Neuronal stem cell (in vitro differentiated cells): ENCODE results near the gene PTPRR.

ENCODE experiments used
- DNase-seq: peaks from one replicate; pipeline ENCODE4 v3.0.0-alpha.2; 2013; ENCODE audit warnings: low spot score
- H2AFZ ChIP-seq: one replicate; pipeline ENCODE4 v1.6.1; 2013; ENCODE audit warnings: mild to moderate bottlenecking, low read length, inconsistent platforms
- H2AK5ac ChIP-seq: 2 replicates; pipeline ENCODE4 v1.6.1; 2013; ENCODE audit warnings: low read depth, mild to moderate bottlenecking, inconsistent platforms, low read length, moderate library complexity, mixed read lengths
- H2BK120ac ChIP-seq: 2 replicates; pipeline ENCODE4 v1.6.1; 2013; ENCODE audit warnings: low read depth, mild to moderate bottlenecking, inconsistent platforms, low read length, moderate library complexity, mixed read lengths
- H2BK12ac ChIP-seq: one replicate; pipeline ENCODE4 v1.6.1; 2013; ENCODE audit warnings: low read length, inconsistent platforms
- H2BK15ac ChIP-seq: 2 replicates; pipeline ENCODE4 v1.6.1; 2013; ENCODE audit warnings: mild to moderate bottlenecking, low read length, inconsistent platforms, mixed read lengths
- H2BK5ac ChIP-seq: one replicate; pipeline ENCODE4 v1.6.1; 2013; ENCODE audit warnings: inconsistent platforms, mild to moderate bottlenecking, low read length, moderate library complexity
- H3K14ac ChIP-seq: one replicate; pipeline ENCODE4 v1.6.1; 2013; ENCODE audit warnings: low read length, inconsistent platforms
- H3K18ac ChIP-seq: 2 replicates; pipeline ENCODE4 v1.6.1; 2013; ENCODE audit warnings: low read length, inconsistent platforms
- H3K23ac ChIP-seq: 2 replicates; pipeline ENCODE4 v1.6.1; 2013; ENCODE audit warnings: low read depth, mild to moderate bottlenecking, mixed read lengths, low read length, inconsistent platforms; ENCODE audit not compliant: poor library complexity
- H3K27ac ChIP-seq: replicated peaks from 3 replicates; pipeline ENCODE4 v1.5.1; 2013; ENCODE audit warnings: low read length, inconsistent platforms
- H3K27me3 ChIP-seq, 3 experiments: 2 replicates each; pipeline ENCODE4 v1.6.1; 2013; ENCODE audit warnings: low read length in 3 of 3, mild to moderate bottlenecking in 2 of 3, inconsistent platforms in 1 of 3, low read depth in 1 of 3, mixed read lengths in 1 of 3, moderate library complexity in 1 of 3; ENCODE audit not compliant: control insufficient read depth in 3 of 3, insufficient read depth in 3 of 3
- H3K36me3 ChIP-seq, 2 donors: replicated peaks in 1 of 2; 2 replicates each; pipeline ENCODE4 v1.6.1; 2013; ENCODE audit warnings: low read length in 2 of 2; ENCODE audit not compliant: control insufficient read depth in 2 of 2, insufficient read depth in 2 of 2
- H3K4ac ChIP-seq: 2 replicates; pipeline ENCODE4 v1.6.1; 2013; ENCODE audit warnings: inconsistent platforms, mild to moderate bottlenecking, low read length, moderate library complexity
- H3K4me1 ChIP-seq, 2 donors: 1 replicate in 1 of 2; 2 replicates in 1 of 2; pipeline ENCODE4 v1.6.1; 2013; ENCODE audit warnings: low read length in 2 of 2, low read depth in 1 of 2; ENCODE audit not compliant: control insufficient read depth in 2 of 2, insufficient read depth in 1 of 2
- H3K4me2 ChIP-seq: one replicate; pipeline ENCODE4 v1.6.1; 2013; ENCODE audit warnings: mild to moderate bottlenecking, low read length, inconsistent platforms; ENCODE audit not compliant: insufficient read depth, poor library complexity, severe bottlenecking
- H3K4me3 ChIP-seq, 2 donors: 2 replicates each; pipeline ENCODE4 v1.5.1; 2013; ENCODE audit warnings: low read length in 2 of 2, mild to moderate bottlenecking in 2 of 2, inconsistent platforms in 1 of 2, moderate library complexity in 1 of 2
- H3K79me1 ChIP-seq: one replicate; pipeline ENCODE4 v1.6.1; 2013; ENCODE audit warnings: low read depth, mild to moderate bottlenecking, inconsistent platforms, low read length, moderate library complexity
- H3K9ac ChIP-seq: one replicate; pipeline ENCODE4 v1.6.1; 2013; ENCODE audit warnings: mild to moderate bottlenecking, low read depth, low read length, inconsistent platforms; ENCODE audit not compliant: poor library complexity
- H3K9me3 ChIP-seq, 2 donors: replicated peaks in 1 of 2; 2 replicates each; pipeline versions ENCODE3 to v1.6.1; 2013; ENCODE audit warnings: low read length in 2 of 2, mild to moderate bottlenecking in 2 of 2, inconsistent platforms in 1 of 2, low read depth in 1 of 2, mixed read lengths in 1 of 2, moderate library complexity in 1 of 2; ENCODE audit not compliant: control insufficient read depth in 2 of 2, insufficient read depth in 1 of 2
- H4K8ac ChIP-seq: one replicate; pipeline ENCODE4 v1.6.1; 2013; ENCODE audit warnings: low read depth, mild to moderate bottlenecking, inconsistent platforms, low read length, moderate library complexity
- H4K91ac ChIP-seq: one replicate; pipeline ENCODE4 v1.6.1; 2013; ENCODE audit warnings: low read length, low read depth, mild to moderate bottlenecking, inconsistent platforms; ENCODE audit not compliant: poor library complexity
- WGBS, 2 donors: extraction: QIAGEN DNeasy Blood & Tissue Kit; methylation state at CpG; one replicate each; pipeline ENCODE4 v1.1.7; 2013; ENCODE audit warnings: missing lambda C conversion rate in 2 of 2, mixed read lengths in 1 of 2; ENCODE audit not compliant: insufficient read length in 2 of 2, insufficient replicate concordance in 1 of 2; ENCODE audit errors: extremely low coverage in 2 of 2; 5-methylcytosine and 5-hydroxymethylcytosine counted together

The PTPRR gene

DNA sequence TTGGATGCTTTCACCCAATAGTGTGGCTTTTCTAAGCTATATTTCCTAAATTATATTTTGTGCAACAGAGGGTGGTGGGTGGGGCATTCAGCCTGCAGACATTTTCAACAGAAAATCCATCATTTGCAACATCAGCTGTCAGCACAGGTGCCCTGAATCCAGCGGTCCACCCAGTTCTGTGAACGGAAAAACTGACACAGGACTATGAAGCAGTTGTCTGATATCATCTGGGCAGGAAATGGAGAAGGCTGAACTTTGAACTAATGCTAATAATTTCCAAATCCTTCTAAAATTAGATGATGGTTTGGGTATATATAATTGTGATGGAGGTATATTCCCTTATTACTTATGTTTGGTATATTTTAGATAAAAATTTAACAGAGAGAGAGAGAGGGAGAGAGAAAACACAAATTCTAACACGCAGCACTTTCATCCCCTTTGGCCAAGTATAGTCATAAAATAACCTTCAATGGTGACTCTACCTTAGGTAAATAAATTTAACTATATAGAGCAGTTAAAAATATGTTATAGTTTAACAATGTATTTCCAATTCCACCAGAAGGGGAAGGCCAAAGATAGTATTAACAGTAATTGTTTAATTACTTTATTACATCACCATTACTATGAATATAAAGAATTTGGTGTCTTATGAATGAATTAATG lies 225.0 kb downstream of the PTPRR start:
- H2AFZ ChIP-seq, result no peak overlapping the region
- no peak overlapping the region for H2BK120ac ChIP-seq
- H3K4me1 ChIP-seq, result peaks cover 2 to 11% of the 10 kb centered on the region in 2 donors
- no peak overlapping the region for H3K9ac ChIP-seq
- no peak overlapping the region for H3K4ac ChIP-seq
- H3K18ac ChIP-seq, result no peak overlapping the region
- no peaks in the 10 kb centered on the region for H3K27me3 ChIP-seq
- H3K27ac ChIP-seq, result no peak overlapping the region
- no peak overlapping the region for H2BK5ac ChIP-seq
- no peak overlapping the region for H2BK12ac ChIP-seq
- H3K79me1 ChIP-seq, result no peaks in the 10 kb centered on the region
- no peak overlapping the region for H2AK5ac ChIP-seq
- WGBS, 2 donors, result no CpG with 5 or more reads among the region's 3 CpGs
- no peaks in the 10 kb centered on the region for H3K9me3 ChIP-seq
- H3K23ac ChIP-seq, result no peak overlapping the region
- no peak overlapping the region for H3K4me3 ChIP-seq
- H3K4me2 ChIP-seq, result no peak overlapping the region
- no peak overlapping the region for H4K8ac ChIP-seq
- no peaks in the 10 kb centered on the region for H3K36me3 ChIP-seq
- no peak for DNase-seq
- no peak overlapping the region for H3K14ac ChIP-seq
- H4K91ac ChIP-seq, result no peak overlapping the region
- H2BK15ac ChIP-seq, result no peak overlapping the region

- no peak overlapping the region for H3K9ac ChIP-seq
- H3K36me3 ChIP-seq, result no peaks in the 10 kb centered on the region
- peaks cover 2 to 11% of the 10 kb centered on the region in 2 donors for H3K4me1 ChIP-seq
- no peak overlapping the region for H2BK15ac ChIP-seq
- no peaks in the 10 kb centered on the region for H3K9me3 ChIP-seq
- H3K23ac ChIP-seq, result no peak overlapping the region
- no peak overlapping the region for H2BK5ac ChIP-seq
- H3K27me3 ChIP-seq, result no peaks in the 10 kb centered on the region
- no peaks in the 10 kb centered on the region for H3K79me1 ChIP-seq
- no peak overlapping the region for H3K4me2 ChIP-seq
- no peak overlapping the region for H4K91ac ChIP-seq
- H3K4me3 ChIP-seq, result no peak overlapping the region
- no peak overlapping the region for H4K8ac ChIP-seq
- peak overlapping the region; percentile 38 for H2AFZ ChIP-seq
- no peak overlapping the region for H3K14ac ChIP-seq
- H2BK120ac ChIP-seq, result no peak overlapping the region
- no peak for DNase-seq
- H2AK5ac ChIP-seq, result no peak overlapping the region
- no peak overlapping the region for H2BK12ac ChIP-seq
- H3K27ac ChIP-seq, result no peak overlapping the region
- H3K4ac ChIP-seq, result no peak overlapping the region
- no peak overlapping the region for H3K18ac ChIP-seq
Observed at GRCh38 chr12:70692681-70693288, 227.8 kb downstream of the PTPRR start.

DNA sequence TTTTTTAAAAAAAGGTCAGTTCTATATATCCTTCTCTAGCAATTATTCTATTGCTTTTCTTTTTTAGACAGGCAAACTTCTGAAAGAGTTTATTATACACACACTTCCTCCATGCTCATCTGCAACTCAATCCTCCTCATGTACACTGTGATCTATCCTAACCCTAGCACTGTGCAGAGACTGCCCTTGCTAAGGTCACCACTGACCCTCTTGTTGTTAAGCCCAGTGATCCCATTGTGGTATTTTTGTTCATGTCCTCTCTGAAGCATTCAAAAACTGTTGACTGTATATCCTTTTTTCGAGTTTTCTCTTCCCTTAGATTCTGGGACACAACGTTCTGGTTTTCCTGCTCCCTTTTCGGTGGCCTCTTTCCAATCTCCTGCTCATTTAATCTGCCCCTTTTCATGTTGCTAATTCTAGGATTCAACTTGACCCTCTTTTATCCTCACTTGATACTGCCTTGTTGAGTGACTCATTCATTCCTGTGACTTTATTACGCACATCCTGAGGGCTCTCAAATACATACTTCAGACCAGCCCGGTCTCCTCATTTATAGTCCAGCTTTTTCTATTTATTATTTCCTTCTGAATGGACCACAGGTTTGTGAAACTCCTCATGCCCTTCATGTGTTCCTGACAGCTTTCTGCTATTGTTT lies 229.4 kb downstream of the PTPRR start:
- Histone ChIP-seq H3K9ac (no peak overlapping the region), H2BK5ac (no peak overlapping the region), H3K27me3 (no peaks in the 10 kb centered on the region), H3K9me3 (no peaks in the 10 kb centered on the region), H2BK120ac (no peak overlapping the region), H2AFZ (no peak overlapping the region), H3K4ac (no peak overlapping the region), H3K4me3 (no peak overlapping the region), H3K4me2 (no peak overlapping the region), H2BK12ac (no peak overlapping the region), H3K18ac (no peak overlapping the region), H3K14ac (no peak overlapping the region), H3K23ac (no peak overlapping the region), H3K27ac (no peak overlapping the region), H4K91ac (no peak overlapping the region), H3K36me3 (no peaks in the 10 kb centered on the region), H3K79me1 (no peaks in the 10 kb centered on the region), H4K8ac (no peak overlapping the region), H3K4me1 (peaks cover 2 to 11% of the 10 kb centered on the region in 2 donors), H2BK15ac (no peak overlapping the region), H2AK5ac (no peak overlapping the region)
- no peak for DNase-seq
- no CpG with 5 or more reads among the region's 5 CpGs for WGBS, 2 donors

DNA sequence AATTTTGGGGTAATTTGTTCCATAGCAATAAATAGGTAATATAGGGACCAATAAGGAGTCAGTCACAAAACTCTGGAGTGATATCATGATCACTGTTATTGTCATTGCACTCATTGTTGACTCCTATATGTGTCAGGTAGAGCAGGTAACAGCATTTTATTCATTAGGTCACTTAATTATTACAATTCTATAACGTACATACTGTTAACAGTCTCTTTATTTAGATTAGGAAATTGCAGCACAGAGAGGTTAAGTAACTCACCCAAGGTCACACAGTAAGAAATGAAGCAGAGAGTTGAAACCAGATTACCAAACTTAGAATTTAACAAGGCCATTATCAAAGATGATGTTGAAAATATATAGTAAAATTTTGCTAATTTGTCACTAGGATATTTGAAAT lies 233.6 kb downstream of the PTPRR start:
- Histone ChIP-seq H2AFZ (no peak overlapping the region), H2BK15ac (no peak overlapping the region), H3K23ac (no peak overlapping the region), H2BK120ac (no peak overlapping the region), H3K4me3 (no peak overlapping the region), H4K8ac (no peak overlapping the region), H2BK5ac (no peak overlapping the region), H3K18ac (no peak overlapping the region), H2BK12ac (no peak overlapping the region), H4K91ac (no peak overlapping the region), H3K36me3 (no peaks in the 10 kb centered on the region), H3K9me3 (no peaks in the 10 kb centered on the region), H3K9ac (no peak overlapping the region), H3K27me3 (no peaks in the 10 kb centered on the region), H3K27ac (no peak overlapping the region), H3K4ac (no peak overlapping the region), H3K79me1 (no peaks in the 10 kb centered on the region), H3K4me2 (no peak overlapping the region), H3K4me1 (peaks cover 2 to 11% of the 10 kb centered on the region in 2 donors), H3K14ac (no peak overlapping the region), H2AK5ac (no peak overlapping the region)
- WGBS, 2 donors, result no CpG with 5 or more reads among the region's 1 CpG
- DNase-seq, result no peak
